AG04449 (cell line): ENCODE data around the gene CAPN10.

Experiments
- CTCF ChIA-PET: fragments of 350-600 bp; formaldehyde crosslinking; extraction: SDS; loops from one replicate; lab custom pipeline; 2021; ENCODE audit warnings: antibody characterized with exemption; lab: Yijun Ruan, JAX
- POLR2A ChIA-PET: fragments of 400-600, 350-600 bp; formaldehyde crosslinking; extraction: SDS; loops from one replicate; lab custom pipeline; 2020; ENCODE audit warnings: antibody characterized with exemption, inconsistent platforms; lab: Yijun Ruan, JAX
- DNase-seq: peaks from one replicate; pipeline ENCODE4 v3.0.0-alpha.2; 2010; ENCODE audit warnings: low read depth, low spot score
- H3K4me3 ChIP-seq: 2 replicates; pipeline ENCODE4 v1.5.1; 2011; ENCODE audit warnings: low read depth, mild to moderate bottlenecking, control low read depth, low read length
- CTCF ChIP-seq: IDR thresholded peaks from one replicate; pipeline ENCODE4 v1.5.1; 2011; ENCODE audit warnings: mild to moderate bottlenecking, moderate library complexity, low read length, control low read depth, inconsistent platforms; ENCODE audit not compliant: insufficient read depth; ENCODE audit errors: missing control alignments

Gene CAPN10

GRCh38 chr2:240646176-240646899 lies 59.8 kb downstream of the CAPN10 start:
- TF ChIP-seq CTCF = no peak
- POLR2A ChIA-PET = no interaction called here
- no peak for DNase-seq
- no peak overlapping the region for H3K4me3 ChIP-seq
- CTCF ChIA-PET = no interaction called here

GRCh38 chr2:240646900-240647502 lies 60.5 kb downstream of the CAPN10 start:
- DNase-seq = no peak

GRCh38 chr2:240647503-240648154 lies 61.1 kb downstream of the CAPN10 start:
- no peak for TF ChIP-seq CTCF
- ChIA-PET CTCF (no interaction called here), POLR2A (no interaction called here)
- H3K4me3 ChIP-seq = no peak overlapping the region
- no peak for DNase-seq

More at GRCh38 chr2:240646900-240647502, 60.5 kb downstream of the CAPN10 start:
- no peak for TF ChIP-seq CTCF
- CTCF ChIA-PET = no interaction called here
- H3K4me3 ChIP-seq = no peak overlapping the region
- POLR2A ChIA-PET = no interaction called here

GRCh38 chr2:240648155-240648649 lies 61.7 kb downstream of the CAPN10 start:
- no peak for DNase-seq
- POLR2A ChIA-PET = no interaction called here
- no peak for TF ChIP-seq CTCF
- H3K4me3 ChIP-seq = no peak overlapping the region
- CTCF ChIA-PET = no interaction called here
